HPDE6-E6E7 (cell line): ENCODE results near the gene SURF2.

Source experiments
- DNase-seq: peaks from one replicate; pipeline ENCODE4 v3.0.0; 2011; ENCODE audit warnings: missing footprints; ENCODE audit errors: extremely low spot score

SURF2 gene

GRCh38 chr9:133354766-133355165 is 1.6 kb upstream of the SURF2 start:
- no peak for DNase-seq

DNA sequence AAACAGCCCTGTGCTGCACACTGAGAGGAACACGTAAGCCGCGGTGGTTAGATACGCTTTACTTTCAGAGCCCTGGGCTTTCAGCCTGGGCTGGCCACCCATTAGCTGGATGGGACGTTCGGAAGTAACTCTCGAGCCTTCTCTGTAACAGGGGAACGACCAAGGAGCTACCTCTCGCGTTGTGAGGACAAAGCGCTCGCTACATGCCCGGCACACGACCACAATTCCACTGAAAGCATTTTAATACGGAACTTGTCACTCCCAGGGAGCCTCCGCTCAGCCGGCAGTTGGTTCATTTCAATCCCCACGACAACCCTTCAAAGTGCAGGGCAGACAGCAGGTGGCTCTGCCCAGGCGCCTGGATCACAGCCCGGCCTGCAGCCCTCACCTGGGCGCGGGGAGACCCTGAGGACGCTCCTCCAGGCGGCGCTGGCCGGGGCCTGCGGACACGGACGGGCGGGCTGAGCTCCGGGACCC is 431 bp upstream of the SURF2 start:
- no peak for DNase-seq

GRCh38 chr9:133357656-133358055 is 1.3 kb downstream of the SURF2 start:
- DNase-seq: no peak

- DNase-seq: no peak
Measured at GRCh38 chr9:133359399-133360175, 3.2 kb downstream of the SURF2 start.

DNA sequence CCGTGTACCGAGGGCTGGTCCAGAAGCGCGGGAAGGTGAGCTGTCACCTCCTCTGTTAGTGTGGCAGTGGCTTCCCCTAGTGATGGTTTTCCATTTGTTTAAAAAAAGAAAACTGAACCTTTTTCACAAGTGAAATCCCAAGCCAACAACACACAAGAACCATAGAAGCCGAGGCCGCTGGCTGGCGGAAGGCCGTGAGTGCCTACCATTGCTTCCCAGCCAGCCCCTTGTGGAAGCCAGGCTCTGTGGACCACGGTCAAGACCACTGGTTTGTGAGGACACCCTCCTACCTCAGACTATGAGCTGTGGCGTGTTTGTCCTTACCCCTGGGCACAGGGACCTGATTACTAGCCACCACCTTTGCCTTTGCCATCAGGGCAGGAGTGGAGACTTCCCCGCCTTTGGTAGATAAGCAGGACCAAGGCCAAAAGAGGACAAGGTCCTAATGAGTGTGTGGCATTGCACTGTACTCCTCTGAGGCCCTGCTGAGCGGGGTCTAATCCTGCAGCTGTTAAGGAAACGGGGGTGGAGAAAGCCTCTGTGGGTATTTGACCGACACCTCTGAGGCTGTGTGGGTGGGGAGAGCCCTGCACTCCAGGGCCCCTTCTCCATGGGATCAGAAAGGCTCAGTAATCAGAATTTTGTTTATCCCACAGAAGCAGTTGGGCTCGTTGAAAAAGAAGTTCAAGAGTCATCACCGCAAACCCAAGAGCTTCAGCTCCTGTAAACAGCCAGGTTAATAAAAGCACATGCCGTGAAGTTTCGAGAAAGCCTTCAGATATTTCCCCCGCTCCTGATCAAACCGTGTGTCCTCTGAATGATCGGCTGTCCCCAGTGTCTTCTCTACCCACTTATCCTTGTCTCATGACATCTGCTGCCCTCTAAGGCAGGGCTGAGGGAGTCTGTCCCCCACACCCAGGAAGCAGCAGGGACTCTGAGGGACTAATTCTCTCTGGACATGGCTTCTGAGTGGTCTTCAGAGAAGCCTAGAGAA is 4.3 kb downstream of the SURF2 start:
- no peak for DNase-seq

DNA sequence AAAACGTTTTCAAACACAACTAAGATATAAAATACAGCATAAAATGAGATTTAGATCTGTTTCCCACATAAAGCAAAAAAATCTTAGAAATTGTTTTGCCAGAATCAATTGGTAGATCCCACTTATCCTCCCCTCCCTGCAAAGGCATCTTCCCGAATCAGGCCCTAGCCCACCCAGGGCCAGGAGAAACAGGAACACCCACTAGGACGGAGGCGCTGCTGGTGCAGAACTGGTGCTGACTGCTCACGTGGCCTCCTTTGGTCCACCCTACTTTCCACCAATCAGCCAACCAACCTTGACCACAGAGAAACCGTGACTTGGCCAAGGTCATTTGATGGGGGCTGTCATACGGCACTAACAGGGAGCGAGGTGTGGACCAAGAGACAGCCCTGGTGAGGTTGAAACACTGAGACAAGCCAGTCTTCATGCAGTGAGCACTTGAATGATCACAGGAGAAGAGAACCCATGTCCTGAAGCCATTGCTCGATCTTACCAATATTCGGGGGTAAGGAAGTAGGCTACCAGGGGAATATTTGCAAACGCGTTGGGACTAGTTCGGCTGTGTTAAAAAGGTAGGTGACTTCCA is 5.2 kb downstream of the SURF2 start:
- no peak for DNase-seq

DNA sequence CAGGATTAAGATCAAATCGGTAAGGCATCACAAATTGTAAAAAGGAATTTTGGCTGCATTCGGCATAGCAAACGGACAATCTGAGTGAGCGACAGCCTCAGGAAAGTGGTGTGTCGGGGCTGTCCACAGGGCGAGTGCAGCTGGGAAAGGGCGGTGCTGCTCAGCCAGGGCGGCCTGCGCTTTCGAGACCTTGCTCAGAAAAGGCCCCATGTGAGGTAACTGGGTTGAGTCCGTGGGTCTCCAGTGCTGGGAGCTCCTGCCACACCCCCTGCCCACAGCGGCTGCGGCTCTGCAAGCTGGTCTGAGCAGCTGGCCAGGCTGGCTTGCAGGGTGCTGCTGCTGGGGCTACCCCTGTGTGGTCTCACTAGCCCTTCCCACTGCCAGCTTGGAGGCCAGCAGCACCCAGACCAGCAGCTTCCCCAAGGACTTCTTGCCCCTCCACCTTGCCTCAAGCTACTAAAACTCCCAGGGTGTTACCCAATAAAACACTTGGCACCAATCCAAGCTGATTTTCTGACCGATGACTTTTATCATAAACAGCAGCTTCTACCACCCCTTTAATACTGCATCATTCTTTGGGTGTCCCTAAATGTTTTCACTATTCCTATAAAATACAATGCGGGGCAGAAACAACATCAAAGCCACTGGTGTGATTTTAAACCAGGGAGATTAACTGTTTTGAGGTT is 6.2 kb downstream of the SURF2 start:
- no peak for DNase-seq

DNA sequence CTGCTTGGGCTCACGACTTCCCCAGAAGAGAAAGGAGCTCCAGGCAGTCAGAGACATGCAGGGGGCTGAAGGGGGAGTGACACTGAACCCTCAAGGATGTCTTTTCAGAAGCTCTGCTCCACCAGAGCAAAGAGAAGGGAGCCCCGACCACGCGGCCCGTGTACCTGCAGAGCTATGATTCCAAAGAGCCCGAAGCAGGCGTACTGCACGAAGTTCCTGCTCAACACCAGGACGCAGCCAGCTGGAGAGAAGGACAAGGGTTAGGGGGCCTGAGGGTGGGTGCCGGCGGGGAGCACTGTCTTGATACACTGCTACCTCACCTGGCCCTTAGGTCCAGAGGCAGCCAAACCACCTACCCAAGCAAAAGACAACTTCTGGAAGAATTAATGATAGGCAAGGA is 10.1 kb downstream of the SURF2 start:
- no peak for DNase-seq

- DNase-seq: no peak
Measured at GRCh38 chr9:133367221-133367620, 10.9 kb downstream of the SURF2 start.

DNA sequence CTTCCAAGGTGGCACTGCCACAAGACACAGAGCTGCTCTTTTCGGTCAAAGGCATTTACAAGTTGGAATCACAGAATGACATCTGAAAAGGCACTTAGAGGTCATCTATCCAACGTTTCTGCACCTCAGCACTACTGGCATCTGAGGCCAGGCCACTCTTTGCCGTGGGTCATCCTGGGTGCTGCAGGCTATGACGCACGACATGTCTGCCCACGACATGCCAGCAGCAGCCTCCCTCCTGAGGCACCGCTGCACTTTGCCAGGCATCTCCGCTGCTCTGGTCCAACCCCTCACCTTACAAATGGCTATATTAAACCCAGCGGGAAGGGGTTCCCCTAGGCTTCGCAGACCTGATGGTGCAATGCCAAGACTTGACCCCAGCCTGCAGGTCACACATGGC is 11.4 kb downstream of the SURF2 start:
- DNase-seq: no peak

DNA sequence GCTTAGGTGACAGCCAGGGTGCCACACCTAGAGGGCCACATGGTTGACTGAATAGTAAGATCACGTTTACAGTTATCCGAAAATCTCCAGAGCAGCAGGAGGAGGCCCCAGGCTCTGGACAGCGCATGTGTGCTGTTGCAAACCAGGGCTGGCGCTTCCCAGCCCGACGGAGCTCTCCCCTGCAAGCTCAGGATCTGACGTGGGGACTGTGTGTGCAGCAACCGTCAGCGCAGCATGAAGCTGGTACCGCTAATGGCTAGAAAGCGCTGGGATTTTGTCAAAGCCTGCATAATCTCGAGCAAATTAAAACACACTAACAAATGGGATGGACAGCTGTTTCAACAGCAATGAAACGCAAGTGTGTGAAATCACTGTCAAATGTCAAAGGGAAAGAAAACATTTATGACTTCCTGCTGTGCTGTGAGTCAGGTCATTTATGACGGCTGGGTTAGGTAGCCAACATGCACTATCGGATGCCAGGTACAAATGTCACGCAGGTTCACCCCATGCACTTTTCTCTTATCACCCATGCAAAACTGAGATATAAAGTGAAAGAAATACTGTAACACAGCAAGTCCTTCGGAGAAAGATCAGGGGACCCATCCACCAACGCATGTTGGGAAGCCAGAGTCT is 12.0 kb downstream of the SURF2 start:
- no peak for DNase-seq

GRCh38 chr9:133369422-133369821 is 13.1 kb downstream of the SURF2 start:
- DNase-seq: no peak

GRCh38 chr9:133369933-133370332 is 13.6 kb downstream of the SURF2 start:
- DNase-seq: no peak

DNA sequence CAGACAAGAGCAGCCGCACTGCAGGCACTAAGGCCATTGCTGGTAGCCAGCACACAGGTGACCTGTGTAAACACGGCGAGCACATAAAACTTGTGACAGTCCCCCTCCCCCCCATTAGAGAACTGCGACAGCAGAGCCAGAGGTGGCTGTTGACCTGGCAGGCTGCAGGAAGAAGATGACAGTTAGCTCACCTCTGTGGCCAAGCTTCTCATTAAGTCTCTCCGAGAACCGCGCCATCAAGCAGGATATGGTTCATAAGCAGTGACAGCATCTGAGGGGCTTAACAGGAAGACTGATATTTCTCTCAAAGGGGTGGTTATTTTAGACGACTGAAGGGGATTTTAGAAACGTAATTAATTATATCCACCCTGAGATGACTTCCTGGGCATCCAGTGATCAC is 14.3 kb downstream of the SURF2 start:
- DNase-seq: no peak

- DNase-seq: no peak
Measured at GRCh38 chr9:133371261-133371711, 14.9 kb downstream of the SURF2 start.

- DNase-seq: no peak
Measured at GRCh38 chr9:133372144-133372543, 15.8 kb downstream of the SURF2 start.

GRCh38 chr9:133374612-133375115 is 18.3 kb downstream of the SURF2 start:
- no peak for DNase-seq

DNA sequence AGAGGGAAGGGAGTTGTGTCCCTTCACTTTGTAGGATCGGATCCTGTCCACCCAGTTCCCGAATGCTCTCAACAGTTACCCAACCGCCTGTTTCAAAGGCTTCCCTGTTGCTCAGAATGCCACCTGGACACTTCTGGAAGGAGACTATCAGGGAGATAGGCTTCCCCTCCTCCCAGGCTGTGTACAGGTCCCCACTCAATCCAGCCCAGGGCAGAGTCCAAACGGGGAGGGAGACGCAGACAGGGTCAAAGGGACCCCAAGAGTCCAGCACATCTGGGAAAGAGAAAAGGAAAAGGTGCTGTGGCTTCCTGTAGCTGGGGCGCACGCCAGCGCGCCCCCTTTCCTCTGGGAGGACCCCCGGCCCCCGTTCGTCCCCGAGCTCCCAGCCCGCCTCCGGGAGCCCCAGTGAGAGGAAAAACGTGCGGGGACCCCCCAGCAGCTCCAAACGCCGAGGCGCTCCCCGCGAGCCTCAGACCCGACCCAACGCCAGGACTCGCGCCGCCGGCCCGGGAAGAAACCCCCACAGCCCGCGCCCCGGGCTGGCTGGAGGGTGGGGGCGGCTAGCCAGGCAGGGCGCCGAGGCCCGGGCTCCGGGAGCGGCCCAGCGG is 18.9 kb downstream of the SURF2 start:
- DNase-seq: peak; percentile 35

- DNase-seq: peak; percentile 99
Measured at GRCh38 chr9:133375724-133376654, 19.6 kb downstream of the SURF2 start, which contains the start of the genes STKLD1 and SURF4. TSS of gene STKLD1 (plus strand) at chr9:133376366. CDS start at chr9:133376474, 108 bp downstream. TSS of gene SURF4 (minus strand) at chr9:133376060. CDS start at chr9:133375969, 91 bp downstream.
